Activated T-cell treated with anti-CD3 and anti-CD28 coated beads for 48 hours (primary cell): Measurements from ENCODE around the gene FNDC11.
A peak's percentile ranks its signal among the peaks of the same experiment; 100 is the strongest.

Experiments
- DNase-seq: peaks from one replicate; pipeline ENCODE4 v3.0.0-alpha.2; 2020; ENCODE audit warnings: low read depth

FNDC11 gene

DNA sequence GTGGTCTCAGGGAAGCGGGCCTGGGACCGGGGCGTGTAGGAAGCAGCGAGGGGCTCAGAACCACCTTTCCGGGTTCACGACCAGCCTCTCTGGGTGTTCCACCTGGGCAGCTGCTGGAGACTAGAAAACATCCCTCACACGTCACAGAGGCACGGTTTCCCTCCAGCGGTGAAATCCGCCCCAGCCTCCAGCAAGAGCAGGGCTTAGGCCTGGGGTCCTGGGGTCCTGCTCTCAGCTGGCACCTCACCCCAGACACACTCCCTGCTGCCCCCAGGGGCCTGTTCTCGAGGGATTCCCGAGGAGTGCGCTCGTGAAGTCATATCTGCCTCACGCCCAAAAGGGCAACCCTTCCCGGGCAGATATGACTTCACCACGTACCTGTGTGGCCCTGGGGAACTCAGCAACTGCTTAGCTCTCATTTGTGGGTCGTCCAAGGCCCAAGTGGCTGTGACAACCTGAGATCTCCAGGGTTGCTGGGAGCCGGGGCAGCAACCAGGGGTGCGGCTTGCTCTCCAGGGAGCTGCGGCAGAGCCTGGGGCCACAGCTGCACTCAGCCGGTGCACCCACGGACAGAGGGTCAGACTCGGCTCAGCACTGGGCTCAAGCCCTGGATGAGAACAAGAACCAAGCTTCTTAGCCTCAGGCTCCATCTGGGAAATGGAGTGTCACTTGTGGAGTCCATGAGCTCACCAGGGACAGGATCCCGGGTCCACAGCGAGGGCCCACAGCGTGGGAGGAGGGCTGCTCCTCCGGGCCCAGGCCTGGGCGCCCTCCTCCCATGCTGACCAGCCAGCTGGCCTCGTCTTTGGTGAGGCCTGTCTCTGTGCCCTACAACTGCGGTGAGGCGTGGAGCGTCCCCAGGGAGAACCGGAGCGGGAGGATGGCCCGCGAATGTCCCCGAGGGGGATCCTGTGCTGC, 661 bp downstream of the FNDC11 start:
- DNase-seq, result no peak

DNA sequence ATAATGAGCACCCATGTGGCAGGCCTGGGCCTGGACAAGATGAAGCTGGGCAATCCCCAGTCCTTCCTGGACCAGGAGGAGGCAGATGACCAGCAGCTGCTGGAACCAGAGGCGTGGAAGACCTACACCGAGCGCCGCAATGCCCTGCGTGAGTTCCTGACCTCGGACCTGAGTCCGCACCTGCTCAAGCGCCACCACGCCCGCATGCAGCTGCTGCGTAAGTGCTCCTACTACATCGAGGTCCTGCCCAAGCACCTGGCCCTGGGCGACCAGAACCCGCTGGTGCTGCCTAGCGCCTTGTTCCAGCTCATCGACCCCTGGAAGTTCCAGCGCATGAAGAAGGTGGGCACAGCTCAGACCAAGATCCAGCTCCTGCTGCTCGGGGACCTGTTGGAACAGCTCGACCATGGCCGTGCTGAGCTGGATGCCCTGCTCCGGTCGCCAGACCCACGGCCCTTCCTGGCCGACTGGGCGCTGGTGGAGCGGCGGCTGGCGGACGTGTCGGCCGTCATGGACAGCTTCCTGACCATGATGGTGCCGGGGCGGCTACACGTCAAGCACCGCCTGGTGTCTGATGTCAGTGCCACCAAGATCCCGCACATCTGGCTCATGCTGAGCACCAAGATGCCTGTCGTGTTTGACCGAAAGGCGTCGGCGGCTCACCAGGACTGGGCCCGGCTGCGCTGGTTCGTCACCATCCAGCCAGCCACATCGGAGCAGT, 1.9 kb downstream of the FNDC11 start:
- DNase-seq, result no peak

DNA sequence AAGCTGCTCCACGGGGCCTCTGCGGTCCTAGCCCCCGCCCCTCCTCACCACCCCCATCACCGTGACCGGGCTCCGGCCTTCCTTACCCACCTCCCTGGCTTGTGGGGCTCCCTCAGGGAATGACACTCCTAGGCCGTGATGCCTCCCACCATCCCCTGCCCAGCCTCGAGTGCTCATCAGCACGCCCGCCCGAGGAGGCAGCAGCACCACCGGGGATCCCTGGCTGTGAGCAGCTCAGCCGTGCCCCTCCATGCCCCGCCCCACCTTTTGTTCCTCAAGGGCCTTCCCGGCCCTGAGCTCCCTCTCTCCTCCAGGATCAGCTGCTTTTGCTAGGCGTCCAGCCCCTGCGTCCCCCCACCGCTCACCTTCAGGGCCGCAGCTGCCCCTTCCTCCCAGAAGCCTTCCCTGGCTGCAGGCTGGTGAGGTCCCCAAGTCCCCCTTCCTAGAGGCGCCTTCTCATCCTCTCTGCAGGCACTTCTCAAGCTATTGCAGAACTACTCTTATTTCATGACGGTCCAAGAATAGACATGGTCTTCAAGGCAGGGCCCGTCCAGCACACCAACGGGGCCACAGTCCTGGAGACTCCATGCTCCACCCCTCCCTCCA, 3.0 kb downstream of the FNDC11 start:
- DNase-seq, result no peak

DNA sequence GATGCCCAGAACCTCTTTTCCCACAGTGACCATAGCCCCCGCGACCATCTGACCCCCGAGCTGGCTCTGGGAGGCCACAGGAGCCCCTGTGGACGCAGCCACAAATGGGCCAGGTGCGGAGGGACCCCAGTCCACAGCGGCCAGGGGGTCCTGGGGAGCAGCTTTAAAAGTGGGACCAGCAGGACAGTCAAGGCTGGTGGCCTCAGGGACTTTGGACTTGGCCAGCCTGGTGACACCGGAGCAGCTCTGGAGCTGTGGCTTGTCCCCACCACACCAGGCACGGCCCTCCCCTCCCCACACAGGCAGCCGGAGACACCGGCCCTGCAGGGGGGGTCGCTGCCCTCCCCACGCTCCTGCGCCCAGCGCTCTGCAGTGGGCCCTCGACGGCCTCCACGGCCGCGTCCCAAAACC, 3.5 kb downstream of the FNDC11 start:
- no peak for DNase-seq

DNA sequence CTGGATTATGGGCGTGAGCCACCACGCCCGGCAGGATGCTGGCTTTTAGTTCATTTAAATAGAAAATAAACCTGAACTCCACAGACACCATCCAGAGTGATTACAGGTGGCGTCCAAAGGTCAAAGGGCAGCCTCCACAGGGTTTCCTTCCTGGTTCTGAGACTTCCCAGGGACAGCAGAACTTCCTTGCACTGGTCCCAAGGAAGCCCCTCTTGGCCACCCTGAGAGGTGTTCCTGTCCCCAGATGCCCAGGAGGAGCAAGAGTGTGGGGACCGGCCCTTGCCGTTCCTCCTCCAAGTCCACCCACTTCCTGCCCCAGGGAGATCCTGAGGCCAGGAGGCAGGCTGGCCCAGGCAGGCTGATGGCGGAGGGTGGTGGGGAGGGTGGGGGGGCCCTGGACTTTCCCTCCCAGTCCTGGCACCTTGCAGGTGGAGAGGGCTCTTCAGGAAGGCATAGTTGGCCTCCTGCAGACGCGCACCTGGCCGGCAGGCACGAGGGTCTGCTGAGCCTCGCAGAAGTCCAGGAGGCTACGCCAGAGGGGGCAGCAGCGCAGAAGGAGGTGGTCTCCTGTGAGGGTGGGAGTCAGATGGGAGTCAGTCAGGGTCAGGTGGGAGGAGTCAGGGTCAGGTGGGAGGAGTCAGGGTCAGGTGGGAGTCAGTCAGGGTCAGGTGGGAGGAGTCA, 5.0 kb downstream of the FNDC11 start:
- DNase-seq, result no peak

DNA sequence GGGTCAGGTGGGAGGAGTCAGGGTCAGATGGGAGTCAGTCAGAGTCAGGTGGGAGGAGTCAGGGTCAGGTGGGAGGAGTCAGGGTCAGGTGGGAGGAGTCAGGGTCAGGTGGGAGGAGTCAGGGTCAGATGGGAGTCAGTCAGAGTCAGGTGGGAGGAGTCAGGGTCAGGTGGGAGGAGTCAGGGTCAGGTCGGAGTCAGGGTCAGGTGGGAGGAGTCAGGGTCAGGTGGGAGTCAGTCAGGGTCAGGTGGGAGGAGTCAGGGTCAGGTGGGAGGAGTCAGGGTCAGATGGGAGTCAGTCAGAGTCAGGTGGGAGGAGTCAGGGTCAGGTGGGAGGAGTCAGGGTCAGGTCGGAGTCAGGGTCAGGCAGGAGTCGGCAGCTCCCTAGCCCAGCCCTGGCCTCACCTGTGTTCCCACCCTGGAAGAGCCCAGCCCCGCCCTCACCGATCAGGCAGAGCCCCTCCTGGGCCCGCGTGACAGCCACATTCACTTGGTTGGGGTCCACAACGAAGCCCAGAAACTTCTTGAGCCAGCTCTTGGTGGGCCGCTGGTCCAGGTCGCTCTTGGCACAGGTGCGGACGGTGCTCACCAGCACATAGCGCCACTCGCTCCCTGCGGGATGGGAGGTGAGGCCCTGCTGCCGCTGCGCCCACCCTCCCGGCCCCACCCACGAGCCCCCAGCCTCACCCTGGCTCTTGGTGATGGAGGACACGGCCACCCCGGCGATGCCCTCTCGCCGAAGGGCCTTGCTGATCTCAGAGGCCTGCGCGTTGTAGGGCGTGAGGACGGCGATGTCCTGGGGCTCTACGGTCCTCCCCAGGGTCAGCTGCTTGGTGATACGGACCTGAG, 5.8 kb downstream of the FNDC11 start:
- DNase-seq, result peak; percentile 52

DNA sequence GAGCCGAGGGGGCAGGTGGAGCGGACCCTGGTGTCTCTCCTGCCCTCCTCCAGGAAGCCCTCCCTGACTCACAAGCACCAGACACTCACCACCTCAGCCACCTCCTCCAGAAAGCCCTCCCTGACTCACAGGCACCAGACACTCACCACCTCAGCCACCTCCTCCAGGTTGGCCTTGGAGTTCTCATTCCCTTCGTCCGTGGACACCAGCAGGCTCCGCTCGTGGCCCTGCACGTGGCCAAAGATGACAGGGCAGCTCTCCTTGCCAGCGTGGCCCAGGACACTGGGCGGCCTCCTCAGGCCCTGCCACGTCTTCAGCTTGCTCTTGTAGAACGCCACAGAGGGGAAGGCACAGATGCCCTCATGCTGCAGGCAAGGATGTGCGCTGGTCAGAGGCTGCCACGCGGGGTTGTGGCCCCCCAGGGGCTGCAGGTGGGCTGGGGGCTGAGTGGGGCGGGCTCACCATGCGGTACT, 6.4 kb downstream of the FNDC11 start:
- DNase-seq, result no peak

DNA sequence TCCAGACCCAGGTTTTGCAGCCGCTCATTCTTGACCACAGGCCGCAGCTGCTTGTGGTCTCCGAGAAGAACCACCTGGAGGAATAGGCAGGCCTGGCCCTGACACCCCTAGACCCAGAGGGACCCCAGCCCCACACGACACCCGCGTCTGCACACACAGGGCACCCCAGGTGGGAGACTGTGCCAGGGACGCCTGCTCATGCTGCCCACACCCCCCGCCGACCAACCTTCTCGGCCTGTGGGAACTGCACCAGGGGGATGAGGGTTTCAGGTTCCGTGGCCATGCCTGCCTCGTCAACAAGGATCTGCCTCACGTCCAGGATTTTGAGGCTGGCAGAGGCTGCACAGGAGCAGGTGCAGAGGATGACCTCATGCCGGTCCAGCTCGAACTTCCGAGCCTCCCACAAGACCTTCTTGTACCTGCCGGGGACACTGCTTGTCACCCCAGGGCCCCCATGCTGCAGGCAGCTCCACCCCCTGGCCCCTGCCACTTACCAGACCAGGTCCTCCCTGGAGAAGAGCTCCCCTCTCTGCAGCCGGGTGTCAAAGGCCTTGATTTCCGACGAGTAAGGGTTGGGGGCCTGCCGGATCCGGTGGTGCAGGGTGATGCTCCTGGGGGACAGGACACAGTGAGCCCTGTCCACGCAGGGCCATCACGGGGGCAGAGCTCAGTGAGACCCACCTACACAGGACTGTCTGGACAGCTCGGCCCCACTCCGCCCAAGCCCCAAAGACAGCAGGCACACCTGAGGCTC, 7.1 kb downstream of the FNDC11 start:
- DNase-seq, result no peak

DNA sequence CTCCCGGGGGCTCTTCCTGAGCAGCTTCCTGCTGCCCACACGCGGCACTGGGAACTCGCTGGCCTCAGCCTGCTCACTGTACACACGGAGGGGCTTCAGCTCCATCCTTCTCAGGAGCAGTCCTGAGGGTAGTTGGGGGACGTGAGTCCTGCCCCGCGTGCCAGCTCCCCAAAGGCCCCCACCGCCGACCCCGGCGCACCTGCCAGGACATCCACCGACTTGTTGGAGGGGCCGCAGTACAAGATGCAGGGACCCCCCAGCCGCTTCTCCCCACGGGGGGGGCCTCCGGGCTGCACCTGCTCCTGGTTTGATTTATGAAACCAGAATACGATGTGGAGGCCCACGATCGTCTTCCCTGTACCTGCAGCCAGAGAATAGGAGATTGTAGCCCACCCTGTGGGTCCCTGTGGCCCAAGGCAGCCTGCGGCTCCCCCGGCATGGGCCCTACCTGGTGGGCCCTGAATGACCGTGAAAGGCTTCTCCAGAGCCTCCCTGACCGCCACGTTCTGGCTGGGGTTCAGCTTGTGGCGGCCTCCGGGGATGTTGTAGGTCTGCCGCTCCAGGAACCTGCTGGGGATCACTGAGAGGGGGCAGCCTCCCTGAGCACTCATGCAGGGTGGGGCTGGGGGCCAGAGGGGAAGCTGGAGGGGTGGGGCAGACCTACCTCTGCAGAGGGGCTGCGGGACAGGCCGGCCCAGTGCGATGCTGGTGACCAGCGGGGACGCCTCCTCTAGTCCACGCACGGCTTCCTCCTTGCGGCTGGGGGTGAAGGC, 7.9 kb downstream of the FNDC11 start:
- no peak for DNase-seq

DNA sequence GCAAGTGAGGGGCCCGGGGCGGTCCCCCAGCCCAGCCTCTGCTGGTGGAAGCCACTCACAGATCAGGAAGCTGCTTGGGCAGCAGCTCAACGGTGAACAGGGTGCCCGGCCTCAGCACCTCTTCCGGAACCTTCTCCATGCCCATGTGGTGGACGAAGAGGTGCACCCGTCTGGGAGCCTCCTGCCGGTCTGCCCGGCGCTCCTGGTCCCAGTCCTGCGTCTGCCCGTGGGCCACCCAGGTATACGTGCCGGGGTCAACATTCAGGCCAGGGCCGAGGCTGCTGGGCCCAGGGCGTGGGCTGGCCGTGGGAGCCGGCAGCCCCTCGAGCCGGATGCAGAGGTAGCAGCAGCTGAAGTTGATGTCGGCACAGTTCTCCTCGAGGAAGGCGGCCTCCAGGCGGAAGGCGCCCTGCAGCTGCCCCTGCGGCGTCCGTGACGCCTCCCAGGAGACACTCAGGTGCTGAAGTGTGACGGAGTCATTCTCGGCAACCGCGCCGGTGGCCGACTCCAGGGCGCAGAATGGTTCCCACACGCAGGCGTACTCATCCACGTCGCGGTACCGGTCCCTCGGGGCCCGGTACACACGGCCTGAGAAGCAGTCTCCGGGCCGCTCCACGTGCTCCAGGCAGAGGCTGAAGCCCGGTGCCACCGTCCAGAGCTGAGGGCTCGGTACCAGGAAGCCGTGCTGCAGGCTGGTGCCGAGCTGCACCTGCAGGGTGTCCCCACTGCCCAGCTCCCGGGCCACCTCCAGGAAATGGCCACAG, 8.7 kb downstream of the FNDC11 start:
- no peak for DNase-seq

DNA sequence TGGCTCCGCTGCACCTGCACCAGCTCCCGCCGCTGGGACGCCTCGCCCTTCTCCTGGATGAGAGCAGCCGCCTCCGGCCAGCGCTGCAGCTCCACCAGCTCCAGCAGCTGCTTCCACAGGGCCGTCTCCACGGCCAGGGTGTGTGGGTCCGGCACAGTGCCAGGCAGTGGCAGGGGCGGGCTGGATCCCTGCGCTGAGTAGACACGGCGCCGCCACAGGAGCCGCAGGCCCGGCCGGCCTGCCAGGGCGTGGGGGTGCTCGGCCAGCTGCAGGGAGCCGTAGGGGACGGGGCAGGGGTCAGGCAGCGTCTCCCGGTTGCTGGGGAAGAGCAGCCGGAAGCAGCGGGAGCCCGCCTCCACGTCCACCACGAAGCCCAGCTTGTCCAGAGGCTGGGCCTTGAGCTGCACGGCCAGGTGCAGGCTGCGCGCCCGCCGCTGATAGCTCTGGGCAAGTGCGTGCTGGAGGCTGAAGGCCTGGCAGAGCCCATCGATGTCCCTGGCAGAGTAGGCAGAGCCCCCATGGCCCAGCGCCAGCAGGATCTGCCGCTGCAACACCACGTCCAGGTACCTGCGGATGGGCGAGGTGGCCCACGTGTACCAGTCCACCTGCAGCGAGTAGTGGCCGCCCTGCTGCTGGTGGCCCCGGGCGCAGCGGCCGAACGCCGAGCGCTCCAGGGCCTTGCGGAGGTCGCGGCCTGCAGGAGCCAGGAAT, 9.4 kb downstream of the FNDC11 start:
- no peak for DNase-seq

DNA sequence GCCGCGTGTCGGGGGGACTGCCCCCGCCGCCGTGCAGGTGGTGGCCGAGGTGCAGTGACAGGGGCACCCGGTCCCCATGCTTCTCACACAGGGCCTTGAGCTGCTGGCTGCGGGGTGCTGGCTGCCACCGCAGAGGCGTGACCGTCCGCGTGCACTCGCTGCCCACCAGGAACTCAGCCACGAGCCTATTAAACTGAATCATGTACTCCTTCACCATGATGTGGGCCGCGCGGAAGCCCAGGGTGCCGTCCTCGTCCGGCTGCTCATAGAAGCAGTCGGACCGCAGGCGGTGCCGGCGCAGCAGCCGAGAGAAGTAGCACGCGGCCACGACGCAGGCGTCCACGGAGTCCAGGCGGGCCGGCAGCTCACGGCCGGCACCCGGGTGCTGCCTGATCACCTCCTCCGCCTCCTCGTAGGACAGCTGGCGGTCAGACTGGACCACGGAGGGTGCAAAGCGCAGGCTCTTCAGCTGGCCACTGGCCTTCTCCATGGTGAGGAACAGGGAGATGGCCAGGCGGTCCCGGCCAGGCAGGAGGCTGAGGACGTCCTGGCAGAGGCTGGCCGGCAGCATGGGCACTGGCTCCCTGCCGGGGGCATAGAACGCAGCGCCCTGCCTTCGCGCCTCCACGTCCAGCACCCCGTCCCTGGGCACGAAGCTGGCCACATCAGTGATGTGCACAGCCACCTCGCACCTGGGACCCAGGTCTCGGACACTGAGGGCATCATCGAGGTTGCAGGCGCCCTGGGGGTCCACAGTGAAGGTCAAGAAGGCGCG, 10.3 kb downstream of the FNDC11 start:
- no peak for DNase-seq

DNA sequence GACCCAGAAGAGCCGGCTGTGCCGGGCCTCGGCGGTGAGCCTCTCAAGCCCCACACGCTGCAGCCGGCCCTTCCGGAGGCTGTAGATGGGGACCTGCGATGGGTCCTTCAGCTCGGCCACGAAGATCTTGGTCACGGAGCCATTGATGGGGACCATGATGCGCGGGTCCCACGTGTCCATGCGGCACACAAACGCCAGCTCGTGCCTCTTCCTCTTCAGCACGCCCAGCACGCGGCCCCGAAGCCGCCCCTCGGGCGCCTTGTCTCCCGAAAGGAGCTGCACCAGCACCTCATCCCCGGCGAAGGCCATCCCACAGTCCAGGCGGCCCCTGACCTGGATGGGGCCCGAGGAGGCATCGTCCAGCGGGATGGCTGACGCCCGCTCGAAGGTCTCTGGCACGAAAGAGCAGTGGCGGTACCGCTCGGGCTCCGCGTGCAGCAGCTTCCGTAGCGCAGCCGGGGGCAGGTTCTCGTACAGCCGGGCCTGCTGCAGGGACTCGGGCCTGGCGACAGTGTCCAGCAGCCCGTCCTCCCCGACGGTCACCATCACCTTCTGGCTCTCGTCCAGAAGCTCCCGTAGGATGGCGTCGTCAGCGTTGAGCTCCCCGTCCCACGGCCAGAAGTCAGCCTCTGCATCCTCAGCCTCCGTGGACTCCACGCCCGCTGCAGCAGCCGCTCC, 11.2 kb downstream of the FNDC11 start:
- DNase-seq, result no peak

DNA sequence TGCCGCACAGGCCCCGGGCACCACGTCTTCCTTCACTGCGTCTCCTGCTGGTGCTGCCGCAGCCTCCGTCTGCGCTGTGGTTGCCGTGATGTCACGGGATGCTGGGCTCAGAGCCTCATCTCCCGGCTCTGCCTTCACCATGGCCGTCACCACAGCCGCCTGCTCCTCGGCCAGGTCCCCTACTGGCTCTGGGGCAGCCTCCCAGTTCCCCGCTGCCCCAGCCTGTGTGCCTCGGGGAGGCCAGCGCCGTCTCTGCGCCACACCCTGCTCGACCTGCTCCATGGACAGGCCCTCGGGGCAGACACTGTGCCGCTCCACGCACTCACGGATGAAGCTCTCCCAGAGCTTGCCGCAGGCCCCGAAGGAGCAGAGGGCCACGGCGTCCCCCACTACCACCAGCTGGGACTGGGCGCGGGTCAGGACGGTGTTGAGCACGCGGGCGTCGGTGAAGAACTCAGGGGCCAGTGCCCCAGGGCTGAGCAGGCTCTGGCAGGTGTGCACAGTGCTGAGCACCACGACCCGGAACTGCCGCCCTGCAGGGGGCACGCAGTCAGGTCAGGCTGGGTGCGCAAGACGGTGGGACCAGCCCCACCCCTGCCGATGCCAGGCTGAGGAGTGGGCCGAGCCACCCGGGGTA, 11.9 kb downstream of the FNDC11 start:
- no peak for DNase-seq

DNA sequence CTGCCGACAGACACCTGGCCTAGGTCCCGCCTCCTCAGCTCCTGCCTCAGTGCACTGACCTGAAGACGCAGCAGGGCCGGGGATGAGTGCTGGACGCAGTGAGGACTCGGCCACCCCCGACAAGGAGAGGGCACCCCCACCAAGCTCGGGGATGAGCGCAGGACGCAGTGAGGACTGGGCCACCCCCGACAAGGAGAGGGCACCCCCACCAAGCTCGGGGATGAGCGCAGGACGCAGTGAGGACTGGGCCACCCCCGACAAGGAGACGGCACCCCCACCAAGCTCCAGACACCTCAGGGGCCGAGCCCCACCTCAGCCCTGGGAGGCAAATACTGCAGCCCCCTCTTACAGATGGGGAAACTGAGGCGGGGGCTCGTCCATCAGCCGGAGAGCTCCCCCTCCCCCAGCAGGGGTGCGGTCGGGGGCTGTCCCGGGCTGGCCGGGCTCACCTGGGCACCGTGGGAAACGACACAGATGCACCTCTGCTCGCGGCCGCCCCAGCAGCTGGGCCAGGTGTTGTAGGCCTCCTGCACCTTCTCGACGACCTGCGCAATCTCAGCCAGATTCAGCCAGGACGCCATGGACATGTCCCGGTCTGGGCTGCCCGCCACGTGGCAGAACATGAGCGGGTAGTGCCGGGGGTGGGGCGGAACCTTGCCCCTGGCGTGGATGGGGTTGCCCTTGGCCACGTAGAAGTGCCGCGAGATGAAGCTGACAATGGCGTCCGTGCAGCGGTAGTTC, 12.6 kb downstream of the FNDC11 start:
- DNase-seq, result no peak

DNA sequence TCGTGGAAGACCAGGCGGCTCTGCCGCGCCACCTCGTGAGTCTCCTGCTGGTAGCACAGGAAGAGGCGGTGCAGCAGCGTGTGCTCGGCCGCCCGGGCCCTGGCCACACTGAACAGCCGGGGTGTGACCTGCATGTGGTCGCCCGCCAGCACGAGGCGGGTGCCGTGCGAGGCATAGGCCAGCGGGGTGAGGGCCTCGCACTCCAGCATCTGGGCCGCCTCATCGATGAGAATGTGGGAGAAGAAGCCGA, 13.1 kb downstream of the FNDC11 start:
- DNase-seq, result no peak
